GM18873 (cell line): ENCODE data around the gene AIM2.
"Not testable (repeated sequence)": the region's sequence is repeated elsewhere in the genome, so short reads cannot be mapped to it uniquely, and the experiment has no call there.

Source experiments
- ATAC-seq: cut with Tn5 transposase; IDR thresholded peaks from one replicate; pipeline ENCODE4 v1.9.1; 2021; ENCODE audit warnings: mild to moderate bottlenecking, moderate library complexity, moderate number of reproducible peaks; ENCODE audit not compliant: unreplicated experiment, low FRiP score

The AIM2 gene, protein sequence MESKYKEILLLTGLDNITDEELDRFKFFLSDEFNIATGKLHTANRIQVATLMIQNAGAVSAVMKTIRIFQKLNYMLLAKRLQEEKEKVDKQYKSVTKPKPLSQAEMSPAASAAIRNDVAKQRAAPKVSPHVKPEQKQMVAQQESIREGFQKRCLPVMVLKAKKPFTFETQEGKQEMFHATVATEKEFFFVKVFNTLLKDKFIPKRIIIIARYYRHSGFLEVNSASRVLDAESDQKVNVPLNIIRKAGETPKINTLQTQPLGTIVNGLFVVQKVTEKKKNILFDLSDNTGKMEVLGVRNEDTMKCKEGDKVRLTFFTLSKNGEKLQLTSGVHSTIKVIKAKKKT

DNA sequence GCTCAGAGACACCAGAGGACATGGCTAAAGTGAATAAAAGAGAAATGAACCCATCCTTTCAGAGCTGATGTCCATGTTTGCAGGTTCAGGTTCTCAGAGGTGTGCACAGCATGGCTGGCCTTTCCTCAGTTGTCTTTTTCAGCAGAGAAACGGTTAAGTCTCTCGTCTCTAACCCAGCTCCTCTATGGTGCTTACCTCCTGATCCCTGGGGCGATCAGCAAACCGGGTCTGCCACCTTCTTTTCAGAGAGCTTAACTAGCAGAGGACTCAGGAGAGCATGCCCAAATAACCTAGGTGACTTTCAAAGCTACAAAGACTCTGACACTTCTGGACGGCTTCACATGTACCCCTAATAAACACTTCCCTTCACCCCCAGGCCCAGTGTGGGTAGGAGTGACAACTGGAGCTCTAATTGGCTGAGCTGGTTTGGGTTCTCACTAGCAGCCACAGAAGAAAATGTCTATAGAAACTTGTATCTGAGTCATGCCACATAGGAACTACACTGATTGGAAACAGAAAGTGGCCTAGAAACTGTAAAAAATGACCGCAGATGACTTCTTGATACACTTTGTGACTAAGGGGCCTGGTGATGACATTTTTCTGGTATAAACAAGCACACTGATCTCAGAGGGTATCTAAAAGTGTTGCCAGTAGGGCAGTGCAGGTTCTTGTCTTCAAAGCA, at the start of gene AIM2:
Gene AIM2 (minus strand): TSS at position 329 of the 682 bp plus-strand sequence. CDS start 3,267 bp downstream, outside the sequence.
- peak; percentile 81 for ATAC-seq

DNA sequence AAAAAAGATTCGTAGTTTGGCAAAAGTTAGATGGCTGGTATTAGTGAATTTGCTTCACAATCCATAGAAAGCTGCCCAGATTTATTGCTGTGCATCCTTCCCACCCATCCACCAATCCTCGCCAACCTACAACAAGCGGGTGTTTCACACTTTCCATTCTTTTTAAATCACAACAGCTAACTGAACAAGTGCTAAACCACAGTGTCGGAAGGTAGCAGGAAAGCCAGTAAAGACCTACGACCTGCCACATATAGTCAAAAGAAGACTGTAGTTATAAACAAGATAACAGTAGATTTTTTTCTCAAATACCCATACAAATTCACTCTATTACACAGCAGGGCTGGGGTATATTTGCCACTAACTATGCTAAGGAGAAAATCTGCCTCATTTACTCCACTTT, 47.0 kb upstream of the AIM2 start:
- ATAC-seq: no peak

DNA sequence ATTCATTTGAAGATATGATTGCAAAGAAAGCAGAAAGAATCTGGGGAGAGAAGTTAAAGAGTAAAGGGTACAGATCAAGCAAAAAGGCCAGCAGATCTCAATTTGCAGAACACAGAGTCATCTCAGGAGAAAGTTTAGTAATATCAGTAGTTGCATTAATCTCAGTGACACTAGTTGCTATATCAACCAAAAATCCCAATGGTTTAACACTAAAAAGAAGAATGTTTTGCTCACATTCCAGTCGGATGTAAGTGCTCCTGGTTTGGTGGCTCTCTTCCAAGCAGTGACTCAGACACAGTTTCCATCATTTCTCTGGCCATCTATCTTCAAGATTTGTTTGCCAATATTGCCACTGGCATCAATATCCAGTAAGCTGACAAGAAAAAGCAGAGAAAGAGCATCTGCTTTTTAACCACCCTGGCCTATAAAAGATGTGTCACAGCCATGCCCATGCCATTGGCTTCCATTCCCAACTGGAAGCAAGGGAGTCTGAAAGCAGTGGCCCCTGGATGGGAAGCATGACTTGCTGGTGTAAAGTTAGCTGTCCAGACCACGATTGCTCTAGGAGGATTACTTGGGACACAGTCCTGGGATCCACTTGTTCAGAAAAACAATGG, 45.5 kb upstream of the AIM2 start:
- ATAC-seq: peak; percentile 47

DNA sequence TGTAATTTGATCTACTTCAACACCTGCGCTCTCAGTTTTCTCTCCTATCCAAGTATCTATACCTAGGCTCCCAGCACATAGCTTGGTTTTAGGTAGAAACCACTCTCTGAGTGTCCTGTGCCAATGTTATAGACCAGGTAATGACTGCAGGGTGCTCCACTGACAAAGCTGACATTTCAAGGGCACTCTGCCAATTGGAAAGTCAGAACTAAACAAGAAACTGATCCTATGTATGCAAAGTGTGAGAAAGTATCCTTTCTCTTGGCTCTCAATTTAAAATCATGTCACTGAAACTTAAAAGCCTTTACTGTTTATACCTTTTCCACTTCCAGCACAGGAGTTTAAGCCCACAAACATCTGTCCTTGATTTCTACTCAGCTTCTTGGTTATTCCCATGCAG, 45.0 kb upstream of the AIM2 start:
- ATAC-seq: peak; percentile 36

DNA sequence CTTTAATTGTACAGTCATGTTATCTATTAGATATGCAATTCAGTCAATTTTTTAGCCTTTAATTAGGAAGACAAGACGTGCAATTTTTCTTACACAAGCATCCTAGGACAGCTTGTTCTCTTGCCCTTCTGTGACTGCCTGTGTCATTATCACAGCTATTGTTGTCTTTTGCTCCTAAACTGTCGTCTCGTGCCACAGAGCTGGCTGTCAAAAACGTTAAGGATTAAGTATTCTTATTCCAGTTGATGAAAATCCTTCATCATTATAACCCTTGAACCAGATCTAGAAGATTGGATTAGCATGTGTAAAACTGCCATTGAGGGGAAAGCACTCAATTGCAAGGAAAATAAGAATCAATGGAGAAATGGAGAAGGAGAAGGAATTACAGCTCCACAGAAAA, 43.8 kb upstream of the AIM2 start:
- ATAC-seq: no peak

DNA sequence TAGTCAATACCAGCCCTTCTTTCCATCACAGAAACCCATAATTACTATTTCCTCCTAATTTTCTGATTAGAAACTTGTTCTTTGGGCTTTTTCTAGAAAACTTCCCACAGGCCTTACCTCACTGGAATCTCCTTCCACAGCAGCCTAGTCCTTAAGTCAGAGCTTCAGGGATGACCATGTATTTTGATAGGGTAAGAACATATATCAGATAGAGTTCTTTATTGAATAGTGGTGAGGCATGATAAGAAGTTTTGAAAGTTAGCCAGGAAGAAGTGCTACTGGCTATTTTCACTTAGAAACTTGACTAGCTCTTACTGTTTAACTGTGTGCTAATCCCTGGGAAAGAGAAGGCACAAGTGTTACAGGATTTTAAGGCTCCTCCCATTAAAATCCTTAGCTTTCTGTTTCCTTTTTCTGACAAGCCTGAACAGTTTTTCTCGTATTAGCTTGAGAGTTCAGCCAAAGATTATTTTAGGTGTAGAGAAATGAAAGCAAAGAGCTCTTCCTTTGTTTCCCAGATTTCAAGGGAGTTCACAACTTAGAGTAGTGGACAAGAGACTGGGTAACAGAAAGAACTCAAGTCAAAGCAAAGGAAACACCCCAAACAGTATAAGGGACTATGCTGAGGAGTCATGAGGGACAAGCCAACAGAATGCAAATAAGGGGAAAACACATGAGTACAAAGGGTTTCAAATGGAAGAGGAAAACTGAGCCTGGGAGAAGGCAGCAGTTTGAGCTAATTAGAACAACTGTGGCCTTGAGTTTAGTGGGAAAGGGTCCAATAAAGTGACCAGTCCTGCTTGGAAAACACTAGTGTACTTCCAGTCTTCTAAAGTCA, 37.2 kb upstream of the AIM2 start:
- no peak for ATAC-seq

DNA sequence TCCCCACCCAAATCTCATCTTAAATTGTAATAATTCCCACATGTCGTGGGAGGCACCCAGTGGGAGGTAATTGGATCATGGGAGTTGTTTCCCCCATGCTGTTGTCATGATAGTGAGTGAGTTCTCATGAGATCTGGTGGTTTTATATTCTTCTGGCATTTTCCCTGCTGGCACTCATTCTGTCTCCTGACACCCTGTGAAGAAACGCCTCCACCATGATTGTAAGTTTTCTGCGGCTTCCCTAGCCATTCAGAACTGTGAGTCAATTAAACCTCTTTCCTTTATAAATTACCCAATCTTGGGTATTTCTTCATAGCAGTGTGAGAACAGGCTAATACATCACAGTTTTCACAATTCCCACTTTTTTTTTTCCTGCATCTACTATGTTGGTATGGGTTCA, 26.5 kb upstream of the AIM2 start:
- ATAC-seq: not testable (repeated sequence)

DNA sequence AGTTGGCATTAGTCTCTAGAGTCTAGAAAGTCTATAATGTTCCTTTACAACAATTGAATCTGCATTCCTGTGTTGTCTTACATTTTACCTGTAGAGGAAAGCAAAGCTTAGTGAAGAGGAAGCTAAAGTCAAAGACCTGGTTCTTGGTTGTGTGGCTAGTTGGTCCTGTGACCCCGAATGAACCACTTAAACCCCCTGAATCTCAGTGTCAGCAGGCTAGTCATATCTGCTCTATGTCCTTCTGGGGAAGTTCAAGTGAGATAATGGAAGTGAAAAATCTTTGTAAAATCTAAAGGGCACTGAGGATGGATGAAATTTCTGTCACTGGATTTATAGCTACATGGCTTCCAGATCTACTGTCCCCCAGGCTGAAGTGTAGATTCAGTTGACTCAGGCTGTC, 24.0 kb upstream of the AIM2 start:
- no peak for ATAC-seq

DNA sequence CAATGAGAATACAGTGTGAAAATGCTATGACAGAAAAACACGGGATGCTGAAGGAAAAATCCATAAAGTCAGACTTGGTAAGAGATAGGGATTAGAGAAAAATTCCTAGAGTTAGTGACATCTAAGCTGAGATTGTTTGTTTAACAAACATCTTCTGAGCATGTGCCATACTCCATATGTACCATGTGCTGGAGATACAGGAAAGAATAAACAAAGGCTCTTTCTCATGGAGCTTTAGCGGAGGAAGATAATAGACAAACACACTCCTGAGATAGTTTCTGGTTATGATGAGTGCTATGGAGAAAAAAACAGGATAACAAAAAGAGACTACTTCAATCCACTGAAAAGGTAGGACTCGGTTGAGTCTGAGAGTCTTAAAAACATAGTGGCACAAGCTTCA, 22.0 kb upstream of the AIM2 start:
- ATAC-seq: no peak

DNA sequence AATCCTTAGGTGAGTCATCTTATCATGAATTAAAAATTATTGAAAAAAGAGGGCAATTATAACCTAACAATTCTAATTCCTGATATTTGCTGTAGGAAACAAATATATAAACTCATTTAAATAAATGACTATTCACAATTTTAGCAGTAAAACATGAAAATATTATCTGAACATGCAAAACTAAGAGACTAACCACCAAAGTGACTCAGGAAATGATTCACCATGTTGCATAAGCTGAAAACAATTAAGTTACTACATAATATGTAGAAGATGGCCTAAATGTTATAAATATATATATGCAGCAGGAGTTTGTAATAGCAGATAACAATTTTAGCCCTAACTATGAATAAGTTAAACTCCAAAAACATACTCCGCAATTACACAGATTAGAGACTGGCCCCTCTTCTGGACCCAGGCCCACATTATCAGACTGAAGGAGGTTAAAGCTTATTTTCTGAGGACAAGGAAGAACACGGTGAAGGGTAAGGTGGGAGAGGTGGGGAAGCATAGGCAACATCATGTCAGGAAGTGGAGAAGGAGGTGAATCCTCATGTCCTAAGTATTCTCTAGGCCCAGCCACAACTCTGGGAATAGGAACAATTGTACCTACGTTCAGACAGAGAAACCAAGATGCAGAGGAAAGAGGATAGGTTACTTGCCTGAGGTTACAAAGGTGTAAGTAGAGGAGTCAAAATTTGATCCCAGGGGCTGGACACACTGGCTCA, 15.6 kb upstream of the AIM2 start:
- no peak for ATAC-seq

DNA sequence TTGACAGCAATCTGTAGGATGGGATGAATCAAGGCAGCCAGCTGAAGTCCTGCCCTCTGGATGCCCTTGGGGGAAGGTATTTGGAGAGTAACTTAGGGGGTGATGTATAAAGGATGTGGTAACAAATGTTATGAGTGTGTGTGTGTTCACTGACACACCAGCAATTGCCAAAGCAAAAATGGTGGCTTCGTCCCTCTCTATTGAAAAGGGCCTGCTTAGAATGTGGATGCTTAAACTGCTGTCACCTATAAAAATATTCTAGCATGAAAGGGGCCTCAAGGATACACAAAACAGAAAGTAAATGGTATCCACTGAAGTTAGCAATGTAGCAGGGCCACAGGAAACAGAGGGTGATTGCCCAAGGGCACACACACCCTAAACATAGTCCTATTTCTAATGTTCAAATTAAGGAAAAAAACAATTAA, 15.1 kb upstream of the AIM2 start:
- ATAC-seq: no peak

DNA sequence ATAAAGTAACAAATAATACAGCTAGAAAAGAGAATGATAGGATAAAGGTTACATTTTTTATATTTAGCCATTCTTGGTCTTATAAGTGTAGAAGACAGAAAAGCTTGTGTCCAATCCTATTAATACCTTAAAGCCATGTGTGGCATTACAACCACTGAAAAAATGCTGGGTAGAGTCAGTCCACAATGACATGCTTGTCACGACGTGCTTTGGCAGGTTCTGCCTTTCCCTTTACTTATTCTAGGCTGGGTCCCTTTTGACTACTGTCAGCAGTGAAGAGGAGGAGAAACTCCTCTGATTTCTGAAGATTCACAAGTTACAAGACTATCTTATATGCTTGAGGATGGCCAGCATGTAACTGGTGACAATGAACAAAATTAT, 14.6 kb upstream of the AIM2 start:
- no peak for ATAC-seq

DNA sequence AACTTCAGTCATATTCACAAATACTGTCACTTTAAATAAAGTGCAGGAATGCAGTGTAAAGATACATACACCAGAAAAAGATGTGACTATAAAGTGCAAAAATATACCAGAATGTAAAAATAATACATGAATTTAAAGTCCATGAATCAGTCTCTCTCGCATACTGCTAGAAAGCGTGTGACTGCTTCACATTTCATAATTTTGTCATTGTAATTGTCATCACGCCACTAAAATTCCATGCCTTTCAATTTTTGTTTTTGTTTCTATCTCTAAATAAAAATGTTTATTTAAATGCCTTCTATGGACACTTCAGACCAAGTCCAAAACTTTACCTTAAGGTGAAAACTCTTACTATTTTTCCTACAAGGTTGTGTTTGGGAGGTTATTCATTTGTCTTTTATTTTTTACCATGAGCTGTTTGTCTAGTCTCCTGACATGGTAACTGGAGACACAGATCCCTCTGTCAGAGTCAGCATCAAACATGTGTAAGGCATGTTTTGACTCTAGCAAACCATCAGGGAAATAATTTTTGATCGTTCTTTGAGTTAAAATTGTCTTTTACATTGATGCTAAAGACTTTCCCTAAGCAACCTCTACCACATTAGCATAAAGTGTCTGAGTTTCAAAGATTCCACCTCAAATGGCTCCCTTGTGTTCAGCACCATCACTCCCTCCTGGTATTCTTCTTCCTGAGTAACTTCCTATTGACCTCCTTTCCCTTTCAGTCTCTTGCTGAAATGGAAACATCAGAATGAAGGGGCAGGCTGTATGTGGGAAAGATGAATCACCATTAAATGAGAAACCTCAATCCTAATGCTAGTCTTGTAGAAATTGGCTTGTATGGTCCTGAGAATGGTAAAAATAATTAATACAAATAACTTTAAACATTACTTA, 14.0 kb upstream of the AIM2 start:
- ATAC-seq: no peak

DNA sequence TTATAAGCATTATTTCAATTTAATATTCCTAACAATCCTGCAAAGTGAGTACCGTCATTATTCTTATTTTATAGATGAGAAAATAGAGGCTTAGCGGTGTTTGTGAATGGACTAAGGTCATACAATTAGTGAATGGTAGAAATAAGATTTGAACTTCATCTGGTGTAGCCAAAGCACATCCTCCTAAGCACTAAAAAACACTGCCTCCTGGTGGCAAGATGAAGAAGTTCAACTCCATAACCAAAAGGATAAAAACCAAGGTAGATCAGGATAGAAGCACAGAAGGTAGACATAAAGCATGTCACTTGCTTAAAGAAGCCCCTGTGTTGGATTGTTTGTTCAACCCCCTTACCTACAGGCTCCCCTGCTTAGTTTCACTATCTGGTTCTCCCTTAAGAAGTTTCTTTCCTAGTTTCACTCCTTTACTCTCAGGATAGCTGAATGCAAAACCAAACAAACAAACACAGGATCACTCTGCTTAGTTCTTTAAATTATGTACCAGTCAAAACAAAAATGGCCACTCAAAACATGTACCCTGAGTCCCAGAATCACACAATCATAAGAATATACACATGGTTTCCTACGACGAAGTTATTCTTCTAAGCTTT, 12.7 kb upstream of the AIM2 start:
- peak; percentile 53 for ATAC-seq

DNA sequence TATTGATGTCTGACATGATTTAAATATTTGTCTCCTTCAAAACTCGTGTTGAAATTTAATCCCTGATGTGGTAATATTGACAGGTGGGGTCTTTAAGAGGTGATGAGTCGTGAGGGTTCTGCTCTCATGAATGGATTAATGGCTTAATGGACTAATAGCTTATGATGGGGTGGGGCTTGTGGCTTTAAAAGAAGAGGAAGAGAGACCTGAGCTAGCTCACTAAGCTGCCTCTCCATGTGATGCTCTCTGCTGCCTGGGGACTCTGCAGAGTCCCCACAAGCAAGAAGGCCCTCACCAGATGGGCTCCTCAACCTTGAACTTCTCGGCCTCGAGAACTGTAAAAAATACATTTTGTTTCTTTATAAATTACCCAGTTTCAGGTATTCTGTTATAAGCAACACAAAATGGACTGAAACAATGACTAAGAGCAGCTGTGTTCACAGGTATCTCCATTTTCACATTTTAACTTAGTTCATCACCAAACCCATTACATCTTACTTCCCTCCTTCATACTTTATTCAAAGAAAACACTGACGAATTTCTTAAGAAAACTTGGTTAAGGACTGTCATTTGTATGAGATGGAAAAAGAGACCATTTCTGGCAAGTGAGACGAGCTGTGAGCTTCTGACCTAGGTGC, 12.1 kb upstream of the AIM2 start:
- ATAC-seq: no peak

DNA sequence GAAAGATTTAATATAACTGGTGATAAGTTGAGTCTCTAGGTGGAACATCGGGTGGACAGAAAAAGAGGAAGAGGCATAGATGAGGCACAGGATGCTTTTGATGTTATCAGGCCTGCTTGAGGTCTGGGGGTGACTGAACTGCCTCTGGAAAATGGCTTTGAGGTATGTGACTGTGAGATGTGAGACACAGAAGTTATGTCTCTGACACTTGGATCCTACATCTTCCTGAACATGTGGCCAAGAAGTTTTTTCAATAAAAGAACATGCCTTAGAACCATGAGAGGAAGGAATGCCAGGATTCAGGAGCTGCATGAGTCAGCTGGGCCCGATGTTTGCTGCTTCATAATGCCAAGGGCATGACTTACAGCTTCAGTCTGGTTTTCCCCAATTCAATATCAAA, 11.5 kb upstream of the AIM2 start:
- ATAC-seq: no peak

DNA sequence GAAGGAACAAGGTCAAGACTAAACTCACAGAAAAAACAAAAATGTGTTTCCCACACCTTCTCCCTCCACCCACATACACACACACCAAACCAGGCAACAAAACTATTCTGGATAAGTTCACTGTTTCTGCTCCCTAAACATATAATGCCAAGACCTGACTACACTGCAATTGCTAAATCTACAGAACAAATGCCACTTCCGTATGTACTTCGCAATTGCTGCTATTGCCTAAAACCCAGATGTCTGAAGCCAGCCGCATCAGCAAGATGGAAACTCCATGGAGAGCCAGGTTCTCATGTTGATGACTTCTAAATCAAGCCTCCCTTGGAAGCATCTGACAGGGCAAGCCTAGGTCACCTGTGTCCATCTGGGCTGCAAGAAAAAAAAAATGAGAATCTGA, 8.3 kb upstream of the AIM2 start:
- no peak for ATAC-seq

DNA sequence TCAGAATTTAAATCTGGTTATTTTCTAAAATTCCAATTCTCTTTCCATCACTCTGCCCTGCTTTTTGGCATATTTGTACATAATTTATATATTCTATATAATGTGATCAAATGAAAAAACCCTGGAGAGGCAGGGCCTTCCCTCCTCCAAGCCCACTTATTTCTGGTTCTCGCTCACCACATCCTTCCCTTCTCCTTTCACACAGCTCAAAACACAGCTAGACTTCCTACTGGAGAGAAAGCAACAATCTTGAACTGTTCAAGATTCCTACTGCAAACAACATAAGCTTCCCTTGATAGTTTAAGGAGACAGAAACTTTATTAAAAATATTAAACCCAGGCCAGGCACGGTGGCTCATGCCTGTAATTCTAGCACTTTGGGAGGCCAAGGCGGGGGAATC, 7.6 kb upstream of the AIM2 start:
- ATAC-seq: no peak
